SK-N-SH (cell line): ENCODE measurements around the gene ATP8A2.

Source experiments
- CHD2 ChIP-seq: fragments of 150-350 bp; IDR thresholded peaks from 2 replicates; pipeline ENCODE4 v1.6.1; 2018; ENCODE audit warnings: low read length; ENCODE audit not compliant: partially characterized antibody
- EP300 ChIP-seq, 2 experiments: IDR thresholded peaks; 2 replicates each; pipeline versions ENCODE4 v1.4.0 to v1.6.1; 2012; ENCODE audit warnings: borderline replicate concordance in 1 of 2, low read depth in 1 of 2, low read length in 1 of 2
- TF ChIP-seq, protein P1 (sequence below): fragments of 200-600 bp; sonication (generic); IDR thresholded peaks from 2 replicates; pipeline ENCODE4 v1.6.1; 2017; ENCODE audit warnings: antibody characterized with exemption, mild to moderate bottlenecking, moderate library complexity

DNA sequence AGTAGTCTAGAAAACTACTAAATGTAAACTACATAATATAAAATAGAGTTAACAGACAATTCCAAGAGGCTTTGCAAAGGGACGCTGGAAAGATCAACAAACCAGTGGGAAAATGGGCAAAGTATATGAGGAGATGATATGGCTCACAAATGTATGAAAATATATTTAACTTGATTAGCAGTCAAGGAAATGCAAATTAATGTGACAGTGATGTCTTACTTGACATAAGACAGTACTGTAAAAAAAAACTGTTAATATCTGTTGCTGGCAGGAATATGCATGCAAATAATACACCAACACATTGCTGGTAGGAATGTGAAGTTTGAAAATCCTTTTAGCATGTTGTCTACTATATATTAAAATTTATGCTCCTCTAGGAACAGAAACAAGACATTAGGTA is 136.1 kb downstream of the ATP8A2 start:
- TF ChIP-seq EP300 (IDR thresholded peaks at IDR 0.05; ENCODE audit: borderline replicate concordance in 1 of 2, low read depth in 1 of 2, low read length in 1 of 2) (no peak), CHD2 (no peak)
- TF ChIP-seq, protein P1, sequence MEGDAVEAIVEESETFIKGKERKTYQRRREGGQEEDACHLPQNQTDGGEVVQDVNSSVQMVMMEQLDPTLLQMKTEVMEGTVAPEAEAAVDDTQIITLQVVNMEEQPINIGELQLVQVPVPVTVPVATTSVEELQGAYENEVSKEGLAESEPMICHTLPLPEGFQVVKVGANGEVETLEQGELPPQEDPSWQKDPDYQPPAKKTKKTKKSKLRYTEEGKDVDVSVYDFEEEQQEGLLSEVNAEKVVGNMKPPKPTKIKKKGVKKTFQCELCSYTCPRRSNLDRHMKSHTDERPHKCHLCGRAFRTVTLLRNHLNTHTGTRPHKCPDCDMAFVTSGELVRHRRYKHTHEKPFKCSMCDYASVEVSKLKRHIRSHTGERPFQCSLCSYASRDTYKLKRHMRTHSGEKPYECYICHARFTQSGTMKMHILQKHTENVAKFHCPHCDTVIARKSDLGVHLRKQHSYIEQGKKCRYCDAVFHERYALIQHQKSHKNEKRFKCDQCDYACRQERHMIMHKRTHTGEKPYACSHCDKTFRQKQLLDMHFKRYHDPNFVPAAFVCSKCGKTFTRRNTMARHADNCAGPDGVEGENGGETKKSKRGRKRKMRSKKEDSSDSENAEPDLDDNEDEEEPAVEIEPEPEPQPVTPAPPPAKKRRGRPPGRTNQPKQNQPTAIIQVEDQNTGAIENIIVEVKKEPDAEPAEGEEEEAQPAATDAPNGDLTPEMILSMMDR, result no peak
